H1 (cell line): Measurements from ENCODE around the gene OSGEPL1. TPM values are rescaled to one million over a fixed set of nuclear protein-coding genes. Genes with fewer than 3 reads are reported as not detected.
"Not testable (repeated sequence)": the region's sequence is repeated elsewhere in the genome, so short reads cannot be mapped to it uniquely, and the experiment has no call there.

Experiments
- CTCF ChIA-PET: fragments of 300-600 bp; sonication (Branson Sonifier 250); formaldehyde crosslinking; loops from one replicate; lab custom pipeline; 2021; ENCODE audit not compliant: partially characterized antibody; lab: Charles Lee
- POLR2A ChIA-PET: fragments of 300-600 bp; sonication (Branson Sonifier 250); formaldehyde crosslinking; loops from one replicate; lab custom pipeline; 2021; ENCODE audit warnings: inconsistent platforms; ENCODE audit not compliant: partially characterized antibody; lab: Charles Lee
- DNase-seq, 2 experiments: peaks; one replicate each; pipeline versions ENCODE4 v3.0.0 to v3.0.0-alpha.2; 2010 to 2022; ENCODE audit warnings: low spot score in 2 of 2, low read depth in 1 of 2, mixed read lengths in 1 of 2
- FAIRE-seq: peaks from 2 replicates; lab custom pipeline; 2011; peaks lifted over from hg19 to GRCh38; lab: Jason Lieb, UNC
- H2AFZ ChIP-seq: 2 replicates; pipeline ENCODE4 v1.8.1; 2012; ENCODE audit warnings: low read length, inconsistent platforms
- H2AK5ac ChIP-seq: 2 replicates; pipeline ENCODE4 v1.6.1; 2013; ENCODE audit warnings: low read depth, low read length
- H2BK120ac ChIP-seq: replicated peaks from 2 replicates; pipeline ENCODE3; 2013; ENCODE audit warnings: low read depth, low read length, inconsistent platforms
- H2BK12ac ChIP-seq: 2 replicates; pipeline ENCODE4 v1.6.1; 2013; ENCODE audit warnings: low read depth, low read length
- H2BK15ac ChIP-seq: 2 replicates; pipeline ENCODE4 v1.6.1; 2013; ENCODE audit warnings: low read length
- H2BK20ac ChIP-seq: 2 replicates; pipeline ENCODE4 v1.6.1; 2013; ENCODE audit warnings: low read length
- H2BK5ac ChIP-seq: 2 replicates; pipeline ENCODE4 v1.6.1; 2013; ENCODE audit warnings: low read depth, low read length
- H3K14ac ChIP-seq: 2 replicates; pipeline ENCODE4 v1.6.1; 2013; ENCODE audit warnings: inconsistent platforms; ENCODE audit not compliant: insufficient read length
- H3K18ac ChIP-seq: 2 replicates; pipeline ENCODE4 v1.6.1; 2013; ENCODE audit warnings: low read length; ENCODE audit errors: extremely low read depth
- H3K23ac ChIP-seq: 2 replicates; pipeline ENCODE4 v1.6.1; 2013; ENCODE audit warnings: inconsistent platforms; ENCODE audit not compliant: insufficient read length
- H3K23me2 ChIP-seq: 2 replicates; pipeline ENCODE4 v1.6.1; 2013; ENCODE audit warnings: low read depth, low read length
- H3K27ac ChIP-seq: 2 replicates; pipeline ENCODE4 v1.6.1; 2011; ENCODE audit warnings: low read depth, low read length, inconsistent platforms
- H3K27me3 ChIP-seq, 4 experiments: replicated peaks in 1 of 4; 1 replicate in 1 of 4; 2 replicates in 3 of 4; pipeline versions ENCODE4 v1.6.1 to v1.8.1; 2011 to 2013; ENCODE audit warnings: low read length in 3 of 4, mild to moderate bottlenecking in 3 of 4, inconsistent platforms in 2 of 4, mixed read lengths in 2 of 4, moderate library complexity in 1 of 4; ENCODE audit not compliant: control insufficient read depth in 3 of 4, insufficient read depth in 3 of 4; ENCODE audit errors: extremely low read depth in 1 of 4
- H3K36me3 ChIP-seq, 4 experiments: 2 replicates each; pipeline versions ENCODE4 v1.6.1 to v1.8.1; 2011 to 2013; ENCODE audit warnings: mild to moderate bottlenecking in 4 of 4, low read length in 3 of 4, moderate library complexity in 2 of 4, control low read depth in 1 of 4, inconsistent platforms in 1 of 4; ENCODE audit not compliant: insufficient read depth in 4 of 4, control insufficient read depth in 2 of 4
- H3K4ac ChIP-seq: replicated peaks from 2 replicates; pipeline ENCODE3; 2013; ENCODE audit warnings: low read length, low read depth, mixed read lengths, inconsistent platforms; ENCODE audit not compliant: insufficient read length
- H3K4me1 ChIP-seq, 4 experiments: replicated peaks in 1 of 4; 1 replicate in 1 of 4; 2 replicates in 3 of 4; pipeline versions ENCODE4 v1.6.1 to v1.8.1; 2011 to 2013; ENCODE audit warnings: low read length in 3 of 4, inconsistent platforms in 2 of 4, mixed read lengths in 1 of 4; ENCODE audit not compliant: insufficient read depth in 4 of 4, control insufficient read depth in 3 of 4
- H3K4me2 ChIP-seq, 2 experiments: 2 replicates each; pipeline versions ENCODE4 v1.6.1 to v1.8.1; 2011 to 2013; ENCODE audit warnings: low read depth in 2 of 2, low read length in 2 of 2, control low read depth in 1 of 2, inconsistent platforms in 1 of 2, mild to moderate bottlenecking in 1 of 2; ENCODE audit not compliant: insufficient read depth in 1 of 2
- H3K4me3 ChIP-seq, 4 experiments: fragments of 200-600, 300-600 bp in 1 of 4; sonication (generic), shearing (Covaris generic), sonication (Bioruptor Twin) in 1 of 4; 2 replicates each; pipeline versions ENCODE4 v1.5.1 to v1.8.1; 2011 to 2016; ENCODE audit warnings: low read length in 4 of 4, low read depth in 3 of 4, control low read depth in 2 of 4, inconsistent platforms in 2 of 4, mild to moderate bottlenecking in 2 of 4, mixed read lengths in 1 of 4, moderate library complexity in 1 of 4; ENCODE audit not compliant: insufficient read depth in 2 of 4; ENCODE audit errors: extremely low read depth in 1 of 4
- H3K56ac ChIP-seq: replicated peaks from 2 replicates; pipeline ENCODE3; 2013; ENCODE audit warnings: low read depth, mild to moderate bottlenecking, mixed read lengths, low read length, inconsistent platforms; ENCODE audit not compliant: insufficient read length
- H3K79me1 ChIP-seq: 2 replicates; pipeline ENCODE4 v1.6.1; 2013; ENCODE audit warnings: low read depth, low read length, control low read depth
- H3K79me2 ChIP-seq, 2 experiments: 2 replicates each; pipeline versions ENCODE4 v1.6.1 to v1.8.1; 2012 to 2013; ENCODE audit warnings: low read length in 2 of 2, mild to moderate bottlenecking in 2 of 2, inconsistent platforms in 1 of 2; ENCODE audit not compliant: insufficient read depth in 2 of 2, control insufficient read depth in 1 of 2
- H3K9ac ChIP-seq, 4 experiments: replicated peaks in 1 of 4; 1 replicate in 1 of 4; 2 replicates in 3 of 4; pipeline versions ENCODE4 v1.6.1 to v1.8.1; 2011 to 2013; ENCODE audit warnings: low read depth in 3 of 4, low read length in 3 of 4, control low read depth in 2 of 4, mild to moderate bottlenecking in 2 of 4, moderate library complexity in 2 of 4, inconsistent platforms in 1 of 4; ENCODE audit errors: extremely low read depth in 1 of 4
- H3K9me3 ChIP-seq, 2 experiments: 2 replicates each; pipeline versions ENCODE4 v1.6.1 to v1.8.1; 2012 to 2013; ENCODE audit warnings: mild to moderate bottlenecking in 2 of 2, moderate library complexity in 2 of 2, control low read depth in 1 of 2, inconsistent platforms in 1 of 2, low read depth in 1 of 2, low read length in 1 of 2, mixed read lengths in 1 of 2; ENCODE audit not compliant: insufficient read depth in 2 of 2
- H4K20me1 ChIP-seq, 2 experiments: replicated peaks in 1 of 2; 2 replicates each; pipeline versions ENCODE3 to v1.8.1; 2011 to 2013; ENCODE audit warnings: inconsistent platforms in 2 of 2, low read length in 2 of 2, mild to moderate bottlenecking in 1 of 2; ENCODE audit not compliant: insufficient read depth in 2 of 2, control insufficient read depth in 1 of 2
- H4K5ac ChIP-seq: 2 replicates; pipeline ENCODE4 v1.6.1; 2013; ENCODE audit warnings: low read length, low read depth, mixed read lengths, inconsistent platforms; ENCODE audit not compliant: insufficient read length
- H4K8ac ChIP-seq: 2 replicates; pipeline ENCODE4 v1.8.0; 2013; ENCODE audit warnings: mild to moderate bottlenecking, moderate library complexity, low read length, inconsistent platforms; ENCODE audit not compliant: insufficient read depth; ENCODE audit errors: extremely low read depth
- H4K91ac ChIP-seq: replicated peaks from 2 replicates; pipeline ENCODE3; 2013; ENCODE audit warnings: low read length, mixed read lengths, inconsistent platforms; ENCODE audit not compliant: insufficient read length
- WGBS, 2 experiments: shearing (Covaris generic) in 1 of 2; methylation state at CpG; one replicate each; pipeline versions ENCODE4 v1.1.6 to v1.1.7; 2013 to 2015; ENCODE audit warnings: low lambda C conversion rate in 2 of 2, mixed read lengths in 2 of 2, inconsistent platforms in 1 of 2, low coverage in 1 of 2, missing lambda C conversion rate in 1 of 2; ENCODE audit not compliant: insufficient replicate concordance in 2 of 2, insufficient coverage in 1 of 2, insufficient read length in 1 of 2; ENCODE audit errors: extremely low coverage in 1 of 2, missing lambda C conversion rate in 1 of 2; 5-methylcytosine and 5-hydroxymethylcytosine counted together
- polyA plus RNA-seq, 7 experiments: library from polyadenylated mRNA; depleted of rRNA in 3 of 7; stranded (reverse) in 5 of 7; unstranded in 2 of 7; fragments of >200 nt in 5 of 7; fragments of 200-250 nt in 2 of 7; gene quantifications; 1 replicate in 5 of 7; 2 replicates in 1 of 7; 4 replicates in 1 of 7; pipeline versions ENCODE4 v1.2.1 to v1.2.3, GENCODE V29; 2011 to 2013; ENCODE audit warnings: missing spikeins in 2 of 7, mixed read lengths in 2 of 7
- total RNA-seq: library from RNA; stranded (reverse); fragmentation: NEBNext Ultra II Directional; extraction: Animal tissue kit (Norgen Biotek cat#: 25700); gene quantifications from 2 replicates; pipeline ENCODE4 v1.2.1, GENCODE V29; 2021

The OSGEPL1 gene
- total and polyA plus RNA-seq, 2 of the 8 experiments (the other 6 are each of a cell fraction or from before 2014, with no cell fraction given), result 7.1 to 15.7 TPM

DNA sequence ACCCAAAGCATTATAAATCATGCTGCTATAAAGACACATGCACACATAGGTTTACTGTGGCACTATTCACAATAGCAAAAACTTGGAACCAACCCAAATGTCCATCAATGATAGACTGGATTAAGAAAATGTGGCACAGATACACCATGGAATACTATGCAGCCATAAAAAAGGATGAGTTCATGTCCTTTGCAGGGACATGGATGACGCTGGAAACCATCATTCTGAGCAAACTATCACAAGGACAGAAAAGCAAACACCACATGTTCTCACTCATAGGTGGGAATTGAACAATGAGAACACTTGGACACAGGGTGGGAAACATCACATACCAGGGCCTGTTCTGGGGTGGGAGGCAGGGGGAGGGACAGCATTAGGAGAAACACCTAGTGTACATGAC lies 45.0 kb downstream of the OSGEPL1 start:
- H2BK12ac ChIP-seq, H4K20me1 ChIP-seq, H3K4me3 ChIP-seq, H3K4me1 ChIP-seq, H3K14ac ChIP-seq, POLR2A ChIA-PET, H3K23ac ChIP-seq, H3K23me2 ChIP-seq, H3K9me3 ChIP-seq, DNase-seq, H2BK5ac ChIP-seq, H4K8ac ChIP-seq, FAIRE-seq, H2AK5ac ChIP-seq, H2BK15ac ChIP-seq, H3K4me2 ChIP-seq, H3K79me1 ChIP-seq, H3K36me3 ChIP-seq, H3K56ac ChIP-seq, H3K18ac ChIP-seq, H3K27me3 ChIP-seq, H2BK20ac ChIP-seq, CTCF ChIA-PET, H2BK120ac ChIP-seq, H3K9ac ChIP-seq, H3K27ac ChIP-seq, H4K91ac ChIP-seq, H2AFZ ChIP-seq, H4K5ac ChIP-seq, H3K79me2 ChIP-seq, H3K4ac ChIP-seq: not testable (repeated sequence)
- 83% methylated on average over 1 of the region's 1 CpG; no CpG with 5 or more reads in 1 of the 2 experiments for WGBS, 2 experiments
